WTC11 (cell line): ENCODE results near the gene ASMTL. TPM values are rescaled to one million over a fixed set of nuclear protein-coding genes. Genes with fewer than 3 reads are reported as not detected.

Experiments used
- ATAC-seq: fragments of 200-7000 bp; cut with Tn5 transposase; 2 replicates; pipeline ENCODE4 v1.10.0; 2021; ENCODE audit warnings: mild to moderate bottlenecking, moderate library complexity
- Bru-seq: library from RNA; stranded (reverse); fragments of 400-500 nt; gene quantifications from one replicate; lab custom pipeline; 2021; lab: Mats Ljungman, UMichigan
- CTCF ChIA-PET: fragments of 300-600 bp; sonication (Branson Sonifier 250); formaldehyde crosslinking; loops from one replicate; lab custom pipeline; 2021; ENCODE audit warnings: antibody characterized with exemption; lab: Charles Lee
- POLR2A ChIA-PET: fragments of 350-600 bp; sonication (Branson Sonifier 250); formaldehyde crosslinking; loops from one replicate; lab custom pipeline; 2021; ENCODE audit warnings: antibody characterized with exemption; lab: Charles Lee
- DNase-seq: peaks from one replicate; pipeline ENCODE4 v3.0.0; 2021; ENCODE audit warnings: low spot score
- H3K27ac Mint-ChIP-seq: 2 replicates; pipeline ENCODE4 v1.8.0; 2021; ENCODE audit warnings: mixed read lengths
- H3K27me3 Mint-ChIP-seq: 2 replicates; pipeline ENCODE4 v1.8.0; 2021; ENCODE audit warnings: low read depth, mild to moderate bottlenecking, moderate library complexity, mixed read lengths
- H3K36me3 Mint-ChIP-seq: 2 replicates; pipeline ENCODE4 v1.8.0; 2021; ENCODE audit warnings: mixed read lengths
- H3K4me1 Mint-ChIP-seq: 2 replicates; pipeline ENCODE4 v1.8.0; 2022; ENCODE audit warnings: mixed read lengths
- H3K4me3 Mint-ChIP-seq: 2 replicates; pipeline ENCODE4 v1.8.0; 2021; ENCODE audit warnings: mild to moderate bottlenecking, moderate library complexity, mixed read lengths
- H3K9me3 Mint-ChIP-seq: 2 replicates; pipeline ENCODE4 v1.8.0; 2021; ENCODE audit warnings: mixed read lengths
- CREB1 ChIP-seq: sonication (generic); formaldehyde crosslinking; IDR thresholded peaks from 2 replicates; pipeline ENCODE4 v1.8.0; 2023; ENCODE audit warnings: mild to moderate bottlenecking, missing genetic modification reagents
- CREM ChIP-seq: sonication (generic); formaldehyde crosslinking; IDR thresholded peaks from 2 replicates; pipeline ENCODE4 v1.8.1; 2022; ENCODE audit warnings: mild to moderate bottlenecking, missing genetic modification reagents, moderate library complexity
- ESRRA ChIP-seq: sonication (generic); formaldehyde crosslinking; IDR thresholded peaks from 2 replicates; pipeline ENCODE4 v1.8.1; 2022; ENCODE audit warnings: mild to moderate bottlenecking, missing genetic modification reagents, borderline replicate concordance
- FOXK1 ChIP-seq: sonication (generic); formaldehyde crosslinking; IDR thresholded peaks from 2 replicates; pipeline ENCODE4 v1.8.0; 2022; ENCODE audit warnings: mild to moderate bottlenecking, moderate library complexity, missing genetic modification reagents
- FOXP1 ChIP-seq: sonication (generic); formaldehyde crosslinking; IDR thresholded peaks from 2 replicates; pipeline ENCODE4 v1.8.0; 2022; ENCODE audit warnings: missing genetic modification reagents, mild to moderate bottlenecking, moderate library complexity, borderline replicate concordance
- HMGXB4 ChIP-seq: sonication (generic); formaldehyde crosslinking; IDR thresholded peaks from 2 replicates; pipeline ENCODE4 v1.8.1; 2023; ENCODE audit warnings: mild to moderate bottlenecking, moderate library complexity, missing genetic modification reagents
- IRF1 ChIP-seq: sonication (generic); formaldehyde crosslinking; IDR thresholded peaks from 2 replicates; pipeline ENCODE4 v1.8.0; 2023; ENCODE audit warnings: missing genetic modification reagents
- MAX ChIP-seq: sonication (generic); formaldehyde crosslinking; IDR thresholded peaks from 2 replicates; pipeline ENCODE4 v1.8.0; 2022; ENCODE audit warnings: mild to moderate bottlenecking, missing genetic modification reagents
- MYBL2 ChIP-seq: sonication (generic); formaldehyde crosslinking; IDR thresholded peaks from 2 replicates; pipeline ENCODE4 v1.8.1; 2023; ENCODE audit warnings: mild to moderate bottlenecking, moderate library complexity, missing genetic modification reagents
- NFYB ChIP-seq: sonication (generic); formaldehyde crosslinking; conservative IDR thresholded peaks from 2 replicates; pipeline ENCODE4 v1.8.0; 2022; ENCODE audit warnings: low read depth, missing genetic modification reagents
- PRDM15 ChIP-seq: sonication (generic); formaldehyde crosslinking; IDR thresholded peaks from 2 replicates; pipeline ENCODE4 v1.8.0; 2022; ENCODE audit warnings: missing genetic modification reagents
- PREB ChIP-seq: sonication (generic); formaldehyde crosslinking; IDR thresholded peaks from 2 replicates; pipeline ENCODE4 v1.8.1; 2022; ENCODE audit warnings: mild to moderate bottlenecking, missing genetic modification reagents, moderate library complexity, borderline replicate concordance
- RORB ChIP-seq: fragments of 250-450 bp; sonication (Bioruptor Pico); IDR thresholded peaks from 2 replicates; pipeline ENCODE4 v1.9.0; 2021; ENCODE audit warnings: mild to moderate bottlenecking
- SMAD3 ChIP-seq: sonication (generic); formaldehyde crosslinking; IDR thresholded peaks from 2 replicates; pipeline ENCODE4 v1.8.0; 2022; ENCODE audit warnings: missing genetic modification reagents, mild to moderate bottlenecking, borderline replicate concordance
- SP1 ChIP-seq: sonication (generic); formaldehyde crosslinking; conservative IDR thresholded peaks from 2 replicates; pipeline ENCODE4 v1.8.1; 2022; ENCODE audit warnings: missing genetic modification reagents
- TCF7 ChIP-seq: sonication (generic); formaldehyde crosslinking; IDR thresholded peaks from 2 replicates; pipeline ENCODE4 v1.8.0; 2022; ENCODE audit warnings: mild to moderate bottlenecking, low read depth, missing genetic modification reagents, moderate library complexity
- TEAD1 ChIP-seq: sonication (generic); formaldehyde crosslinking; IDR thresholded peaks from 2 replicates; pipeline ENCODE4 v1.8.0; 2022; ENCODE audit warnings: mild to moderate bottlenecking, missing genetic modification reagents
- TP53 ChIP-seq: sonication (generic); formaldehyde crosslinking; IDR thresholded peaks from 2 replicates; pipeline ENCODE4 v1.8.1; 2023; ENCODE audit warnings: mild to moderate bottlenecking, missing genetic modification reagents
- USF1 ChIP-seq: sonication (generic); formaldehyde crosslinking; IDR thresholded peaks from 2 replicates; pipeline ENCODE4 v1.8.0; 2022; ENCODE audit warnings: mild to moderate bottlenecking, missing genetic modification reagents
- ZBTB21 ChIP-seq: sonication (generic); formaldehyde crosslinking; IDR thresholded peaks from 2 replicates; pipeline ENCODE4 v1.8.1; 2023; ENCODE audit warnings: mild to moderate bottlenecking, missing genetic modification reagents, borderline replicate concordance
- ZNF281 ChIP-seq: sonication (generic); formaldehyde crosslinking; IDR thresholded peaks from 2 replicates; pipeline ENCODE4 v1.8.0; 2023; ENCODE audit warnings: mild to moderate bottlenecking, missing genetic modification reagents
- long read RNA-seq, 3 experiments: library from RNA in 1 of 3; library from capped mRNA in 1 of 3; library from polyadenylated mRNA in 1 of 3; unstranded in 2 of 3; stranded (forward) in 1 of 3; transcript quantifications; one replicate each; pipeline ENCODE4 v2.0.0, GENCODE V29; 2021
- total RNA-seq: library from RNA; stranded (reverse); gene quantifications from 3 replicates; pipeline ENCODE4 v1.2.3, GENCODE V29; 2021

ASMTL gene
- 70.6 to 88.2 TPM (median 83.1 TPM) in 3 replicates for total RNA-seq
- percentile 55 among the genes with signal in this experiment for Bru-seq, nascent RNA
- long read RNA-seq, experiment 1, transcript ASMTL-201 (13 exons, 2,027 nt), result major isoform, 183 of 256 reads
- long read RNA-seq, experiment 1, partial matches to known transcripts, result 39 of 256 reads
- long read RNA-seq, experiment 1, other reads (novel, unspliced or antisense), result 33 of 256 reads
- long read RNA-seq, experiment 2, transcript ASMTL-205 (2 exons, 851 nt), result minor isoform, 5 of 136 reads
- long read RNA-seq, experiment 2, transcript ASMTL-201 (13 exons, 2,027 nt), result major isoform, 59 of 136 reads
- long read RNA-seq, experiment 2, partial matches to known transcripts, result 45 of 136 reads
- long read RNA-seq, experiment 2, other reads (novel, unspliced or antisense), result 27 of 136 reads
- long read RNA-seq, experiment 3, transcript ASMTL-201 (13 exons, 2,027 nt), result major isoform, 52 of 99 reads
- long read RNA-seq, experiment 3, partial matches to known transcripts, result 25 of 99 reads
- long read RNA-seq, experiment 3, other reads (novel, unspliced or antisense), result 22 of 99 reads

- H3K9me3 Mint-ChIP-seq, result peaks cover 23% of the 10 kb centered on the region
- TF ChIP-seq SMAD3 (CRISPR knock-in tag) (peak; percentile 79; the same call in 1 of the 2 replicates), TP53 (no peak; the same call in 1 of the 2 replicates), MAX (CRISPR knock-in tag) (peak; percentile 69), HMGXB4 (0 out of 2 replicates have a peak, but pooled peaks have one; percentile 64), ESRRA (CRISPR knock-in tag) (peak; percentile 47; the same call in 1 of the 2 replicates), RORB (CRISPR knock-in tag) (no peak), TEAD1 (CRISPR knock-in tag) (peak; percentile 80), NFYB (no peak), TCF7 (CRISPR knock-in tag) (0 out of 2 replicates have a peak, but pooled peaks have one; percentile 67), ZBTB21 (CRISPR knock-in tag) (no peak), ZNF281 (peak; percentile 92), PREB (CRISPR knock-in tag) (no peak), MYBL2 (CRISPR knock-in tag) (peak; percentile 49; the same call in 1 of the 2 replicates), CREB1 (CRISPR knock-in tag) (0 out of 2 replicates have a peak, but pooled peaks have one; percentile 46), CREM (CRISPR knock-in tag) (0 out of 2 replicates have a peak, but pooled peaks have one; percentile 49), SP1 (peak; percentile 98), FOXK1 (CRISPR knock-in tag) (peak; percentile 72; the same call in 1 of the 2 replicates), PRDM15 (CRISPR knock-in tag) (no peak), FOXP1 (peak; percentile 73; the same call in 1 of the 2 replicates), USF1 (peak; percentile 55; the same call in 1 of the 2 replicates), IRF1 (CRISPR knock-in tag) (peak; percentile 55; the same call in 1 of the 2 replicates)
Observed at GRCh38 chrX:1452516-1453394, at the start of gene ASMTL. TSS of gene ASMTL (minus strand) at chrX:1452909. CDS start at chrX:1452840, 69 bp downstream.

More at GRCh38 chrX:1452516-1453394, at the start of gene ASMTL:
- ATAC-seq, result peak; percentile 91
- Mint-ChIP-seq H3K27me3 (no peaks in the 10 kb centered on the region), H3K27ac (0 out of 2 replicates have a peak within 1 kb of the TSS, but pooled peaks have one; percentile 63), H3K4me1 (no peaks in the 10 kb centered on the region), H3K4me3 (peak within 1 kb of the TSS; percentile 83), H3K36me3 (peaks cover 24% of the 10 kb centered on the region)
- peak; percentile 100 for DNase-seq
- ChIA-PET POLR2A (no interaction called here), CTCF (no interaction called here)
